ENCODE measurements around the gene PCGF1.
"Not testable (repeated sequence)": the region's sequence is repeated elsewhere in the genome, so short reads cannot be mapped to it uniquely, and the experiment has no call there.

Gene PCGF1

GRCh38 chr2:74498500-74499266 is 8.8 kb downstream of the PCGF1 start:
- peak; percentile 57 to 65 for DNase-seq

GRCh38 chr2:74497777-74498499 is 9.6 kb downstream of the PCGF1 start:
- no peak for DNase-seq

GRCh38 chr2:74496997-74497776 is 10.3 kb downstream of the PCGF1 start:
- DNase-seq: no peak

- DNase-seq: no peak
These were observed 12.1 kb downstream of the PCGF1 start for GRCh38 chr2:74495440-74495839.

- DNase-seq: no peak
These were observed 13.9 kb downstream of the PCGF1 start for GRCh38 chr2:74493546-74493945.

GRCh38 chr2:74491648-74492544 is 15.6 kb downstream of the PCGF1 start:
- no peak for DNase-seq

- no peak for DNase-seq
These were observed 17.6 kb downstream of the PCGF1 start for GRCh38 chr2:74489906-74490305.

GRCh38 chr2:74488643-74489481 is 18.6 kb downstream of the PCGF1 start:
- DNase-seq: no peak

- DNase-seq: no peak
These were observed 21.4 kb downstream of the PCGF1 start for GRCh38 chr2:74486141-74486540.

GRCh38 chr2:74483675-74484164 is 23.8 kb downstream of the PCGF1 start:
- DNase-seq: not testable (repeated sequence)

- DNase-seq: peak; percentile 95 to 96
These were observed 24.5 kb downstream of the PCGF1 start, which contains the start of the genes CCDC142 and TTC31 for GRCh38 chr2:74482801-74483674. CCDC142 (minus strand) TSS chr2:74482998; CDS start chr2:74482837, 161 bp downstream. TTC31 (plus strand) TSS chr2:74483081; CDS start chr2:74483096, 15 bp downstream.

- peak; percentile 59 to 63 for DNase-seq
These were observed 25.3 kb downstream of the PCGF1 start for GRCh38 chr2:74481961-74482800.

- DNase-seq: no peak
These were observed 26.1 kb downstream of the PCGF1 start for GRCh38 chr2:74481431-74481830.

GRCh38 chr2:74474899-74475298 is 32.6 kb downstream of the PCGF1 start:
- DNase-seq: no peak

- DNase-seq: no peak
These were observed 33.0 kb downstream of the PCGF1 start for GRCh38 chr2:74474481-74474880.

- DNase-seq: no peak
These were observed 34.6 kb downstream of the PCGF1 start for GRCh38 chr2:74472945-74473258.

- DNase-seq: peak; percentile 86 to 91
These were observed 35.2 kb downstream of the PCGF1 start, which contains the start of gene MRPL53 for GRCh38 chr2:74472086-74472944. MRPL53 (minus strand) TSS chr2:74472680; CDS start chr2:74472660, 20 bp downstream.
